CD4-positive, alpha-beta T cell (primary cell): ENCODE measurements around the gene EIF5. TPM values are rescaled to one million over a fixed set of nuclear protein-coding genes. Genes with fewer than 3 reads are reported as not detected.

Experiments
- ATAC-seq: fragments of 200-7000 bp; cut with Tn5 transposase; one replicate; pipeline ENCODE4 v1.10.0; 2022; ENCODE audit warnings: mild to moderate bottlenecking; ENCODE audit not compliant: poor library complexity
- CTCF ChIA-PET: fragments of 350-600 bp; sonication (Branson Sonifier 250); formaldehyde crosslinking; loops from one replicate; lab custom pipeline; 2021; ENCODE audit warnings: antibody characterized with exemption, inconsistent platforms; lab: Charles Lee
- POLR2A ChIA-PET: fragments of 350-600 bp; sonication (Branson Sonifier 250); formaldehyde crosslinking; loops from one replicate; lab custom pipeline; 2021; ENCODE audit warnings: antibody characterized with exemption, inconsistent platforms; lab: Charles Lee
- DNase-seq, 14 experiments: peaks; one replicate each; pipeline ENCODE4 v3.0.0-alpha.2; 2013 to 2020; ENCODE audit warnings: mixed read lengths in 2 of 14
- H3K27ac ChIP-seq, 2 donors: one replicate each; pipeline versions ENCODE4 v1.5.1 to v1.7.0; 2013; ENCODE audit warnings: low read length in 2 of 2, low read depth in 1 of 2, mild to moderate bottlenecking in 1 of 2
- H3K27me3 ChIP-seq, 2 experiments: 1 replicate in 1 of 2; 2 replicates in 1 of 2; pipeline versions ENCODE4 v1.6.1 to v1.7.0; 2013; ENCODE audit warnings: low read length in 2 of 2, control low read depth in 1 of 2, mild to moderate bottlenecking in 1 of 2, moderate library complexity in 1 of 2; ENCODE audit not compliant: insufficient read depth in 2 of 2, control insufficient read depth in 1 of 2
- H3K36me3 ChIP-seq: one replicate; pipeline ENCODE4 v1.6.1; 2013; ENCODE audit warnings: low read length, control low read depth; ENCODE audit not compliant: insufficient read depth
- H3K4me1 ChIP-seq: one replicate; pipeline ENCODE4 v1.6.1; 2013; ENCODE audit warnings: low read length, control low read depth; ENCODE audit not compliant: insufficient read depth
- H3K4me3 ChIP-seq: one replicate; pipeline ENCODE4 v1.5.1; 2013; ENCODE audit warnings: mild to moderate bottlenecking, low read length, moderate library complexity
- H3K9me3 ChIP-seq, 2 experiments: 1 replicate in 1 of 2; 2 replicates in 1 of 2; pipeline versions ENCODE4 v1.6.1 to v1.7.0; 2013; ENCODE audit warnings: low read length in 2 of 2, mild to moderate bottlenecking in 2 of 2, control low read depth in 1 of 2, moderate library complexity in 1 of 2; ENCODE audit not compliant: control insufficient read depth in 1 of 2, insufficient read depth in 1 of 2
- H3K27ac Mint-ChIP-seq: one replicate; pipeline ENCODE4 v1.8.0; 2020; ENCODE audit warnings: mixed read lengths
- H3K27me3 Mint-ChIP-seq: one replicate; pipeline ENCODE4 v1.8.0; 2021; ENCODE audit warnings: mixed read lengths
- H3K36me3 Mint-ChIP-seq: one replicate; pipeline ENCODE4 v1.8.0; 2021; ENCODE audit warnings: low read depth, mixed read lengths
- H3K4me1 Mint-ChIP-seq: one replicate; pipeline ENCODE4 v1.8.0; 2021; ENCODE audit warnings: low read depth, mixed read lengths
- H3K4me3 Mint-ChIP-seq: one replicate; pipeline ENCODE4 v1.8.0; 2020; ENCODE audit warnings: mild to moderate bottlenecking, mixed read lengths
- H3K9me3 Mint-ChIP-seq: one replicate; pipeline ENCODE4 v1.8.0; 2020; ENCODE audit warnings: mixed read lengths
- intact Hi-C, 2 experiments: fragments of 100-400 bp; cut with DNase I in 1 of 2; cut with micrococcal nuclease in 1 of 2; formaldehyde crosslinking; loops; one replicate each; pipeline versions ENCODE4 v1.15.1 to v1.9.0; 2023 to 2025; cut with DNase I, micrococcal nuclease
- polyA plus RNA-seq, 2 donors: library from polyadenylated mRNA; unstranded; fragments of 120-200 nt; gene quantifications; one replicate each; pipeline ENCODE4 v1.2.1, GENCODE V29; 2013
- total RNA-seq, 174 experiments: library from RNA in 2 of 174; stranded (reverse) in 2 of 174; gene quantifications; one replicate each; pipeline ENCODE4 v1.2.3 and lab custom pipeline; 2021 to 2026
- TF ChIP-seq, protein P1 (sequence below): fragments of 200-600 bp; IDR thresholded peaks from one replicate; pipeline ENCODE4 v1.8.0; 2022; ENCODE audit warnings: antibody characterized with exemption, mild to moderate bottlenecking

EIF5 gene
- total RNA-seq, result 100 to 1,000 TPM; 658 TPM
- polyA plus RNA-seq (2013, experiment 1 of 2), result 58.8 TPM
- 192 TPM for polyA plus RNA-seq (2013, experiment 2 of 2)
- 281 to 1,289 (median 404) reads per million in 172 experiments for total RNA-seq (lab: John Stamatoyannopoulos, UW)

DNA sequence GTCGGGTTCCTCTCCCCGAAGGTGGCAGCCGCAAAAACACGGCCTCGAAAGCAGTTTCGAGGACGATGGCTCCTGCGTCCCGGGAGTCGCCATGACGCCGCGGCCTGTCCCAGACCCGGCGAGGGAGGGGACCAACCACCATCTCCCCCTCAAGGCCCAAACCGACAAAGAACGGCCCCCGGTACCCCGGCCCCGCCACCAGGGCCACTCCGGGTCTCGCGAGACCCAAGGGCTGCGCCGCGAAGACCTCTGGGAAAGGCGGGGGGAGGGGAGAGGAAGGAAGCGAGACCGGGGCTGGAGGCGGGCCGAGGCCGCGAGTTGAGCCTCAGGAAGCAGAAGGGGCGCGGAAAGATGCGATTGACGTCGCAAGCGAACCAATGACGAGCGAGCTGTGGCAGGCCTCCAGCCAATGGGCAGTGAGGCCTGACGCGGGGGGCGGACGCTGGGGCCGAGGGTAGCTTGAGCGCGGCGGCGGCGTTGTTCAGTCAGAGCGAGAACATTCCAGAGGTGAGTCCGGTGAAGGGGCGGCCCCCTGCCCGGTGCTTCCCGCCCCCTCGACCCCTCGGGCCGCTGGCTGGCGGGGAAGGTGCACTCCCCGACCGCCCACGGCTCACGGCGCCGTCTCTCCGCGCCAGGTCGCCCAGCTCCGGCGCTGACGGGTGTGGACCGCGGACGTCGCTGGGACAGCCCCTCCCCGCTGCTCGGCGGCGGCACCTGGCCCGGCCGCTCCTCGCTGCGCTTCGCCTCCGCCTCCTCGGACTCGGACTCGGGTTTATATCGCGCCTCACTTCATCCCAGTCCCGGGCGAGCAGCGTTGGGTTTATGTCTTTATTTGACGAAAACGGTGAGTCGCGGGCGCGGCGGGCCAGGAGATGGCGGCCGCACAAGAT is at the start of gene EIF5:
TSS of gene EIF5 (plus strand) at position 484 of the 890 bp plus-strand sequence. CDS start 1,624 bp downstream, outside the sequence.
- peaks cover 4% of the 10 kb centered on the region for H3K27me3 Mint-ChIP-seq
- TF ChIP-seq, protein P1, sequence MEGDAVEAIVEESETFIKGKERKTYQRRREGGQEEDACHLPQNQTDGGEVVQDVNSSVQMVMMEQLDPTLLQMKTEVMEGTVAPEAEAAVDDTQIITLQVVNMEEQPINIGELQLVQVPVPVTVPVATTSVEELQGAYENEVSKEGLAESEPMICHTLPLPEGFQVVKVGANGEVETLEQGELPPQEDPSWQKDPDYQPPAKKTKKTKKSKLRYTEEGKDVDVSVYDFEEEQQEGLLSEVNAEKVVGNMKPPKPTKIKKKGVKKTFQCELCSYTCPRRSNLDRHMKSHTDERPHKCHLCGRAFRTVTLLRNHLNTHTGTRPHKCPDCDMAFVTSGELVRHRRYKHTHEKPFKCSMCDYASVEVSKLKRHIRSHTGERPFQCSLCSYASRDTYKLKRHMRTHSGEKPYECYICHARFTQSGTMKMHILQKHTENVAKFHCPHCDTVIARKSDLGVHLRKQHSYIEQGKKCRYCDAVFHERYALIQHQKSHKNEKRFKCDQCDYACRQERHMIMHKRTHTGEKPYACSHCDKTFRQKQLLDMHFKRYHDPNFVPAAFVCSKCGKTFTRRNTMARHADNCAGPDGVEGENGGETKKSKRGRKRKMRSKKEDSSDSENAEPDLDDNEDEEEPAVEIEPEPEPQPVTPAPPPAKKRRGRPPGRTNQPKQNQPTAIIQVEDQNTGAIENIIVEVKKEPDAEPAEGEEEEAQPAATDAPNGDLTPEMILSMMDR, result no peak
- H3K36me3 ChIP-seq, result peaks cover 39% of the 10 kb centered on the region
- peak within 1 kb of the TSS; percentile 86 for H3K4me3 ChIP-seq
- peak within 1 kb of the TSS; percentile 100 for H3K27ac Mint-ChIP-seq
- peaks cover 49% of the 10 kb centered on the region for H3K36me3 Mint-ChIP-seq
- H3K4me3 Mint-ChIP-seq, result peak within 1 kb of the TSS; percentile 100
- H3K4me1 ChIP-seq, result peaks cover 29% of the 10 kb centered on the region
- ChIA-PET POLR2A (interaction anchor here (0.7 to 3.7 kb wide), 17 partner anchors 9 to 1966 kb away, joined by 3 to 51 read pairs (median 4); partner anchors contain the start of genes BAG5, MARK3 and XRCC3), CTCF (interaction anchor here (0.6 to 3.3 kb wide), 6 partner anchors 41 to 57 kb away, joined by 3 to 14 read pairs (median 3); partner anchors contain the start of gene MARK3)
- H3K9me3 ChIP-seq, result no peaks in the 10 kb centered on the region
- intact Hi-C loops, result loop anchor here in 1 of 2 experiments (1.0 to 10.0 kb wide), 6 partner anchors 51 to 1032 kb away; partner anchors contain the start of genes BAG5, CINP, COA8 and MARK3
- DNase-seq (peak; percentile 96 to 100 (median 98)), ATAC-seq (peak; percentile 85)
- peaks cover 53% of the 10 kb centered on the region for H3K4me1 Mint-ChIP-seq
- H3K27ac ChIP-seq, result peak within 1 kb of the TSS; percentile 97 to 99
- no peaks in the 10 kb centered on the region for H3K9me3 Mint-ChIP-seq
- H3K27me3 ChIP-seq, result no peaks in the 10 kb centered on the region

DNA sequence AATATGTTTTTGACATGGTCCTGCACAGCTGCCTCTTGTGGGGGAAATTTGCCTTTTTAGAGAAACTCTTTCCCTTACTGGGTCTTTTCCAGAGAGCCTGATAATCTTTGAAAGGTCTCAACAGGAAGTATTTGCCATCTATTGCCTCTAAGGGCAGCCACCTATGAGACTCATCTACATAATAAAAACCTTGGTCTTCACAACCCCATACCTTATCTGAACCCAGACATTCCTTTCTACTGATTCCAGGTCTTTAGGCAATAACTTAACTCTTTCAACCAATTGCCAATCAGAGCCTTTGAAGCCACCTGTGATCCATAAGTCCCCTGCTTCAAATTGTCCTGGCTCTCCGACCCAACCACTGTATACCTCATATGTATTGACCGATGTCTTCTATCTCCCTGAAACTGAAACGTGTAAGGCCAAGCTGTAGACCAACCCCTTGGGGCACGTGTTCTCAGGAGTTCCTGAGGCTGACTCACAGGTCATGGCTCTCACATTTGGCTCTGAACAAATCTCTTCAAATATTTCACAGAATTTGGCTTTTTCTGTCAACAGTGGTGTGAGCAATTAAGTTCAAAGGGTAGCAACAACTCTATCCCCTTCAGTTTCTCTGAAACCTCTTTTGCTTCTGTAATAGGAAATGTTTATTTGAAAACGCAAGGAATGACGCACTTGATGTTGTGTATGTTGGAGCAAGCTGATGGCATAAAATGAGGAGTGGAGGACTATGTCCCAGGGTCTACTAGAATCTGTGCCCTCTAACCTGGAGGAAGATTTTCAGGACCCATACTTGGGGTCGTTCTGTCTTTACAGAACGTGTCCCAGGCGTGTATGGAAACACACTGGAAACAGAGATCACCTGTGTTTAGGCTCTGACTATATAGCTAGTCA is 49.2 kb upstream of the EIF5 start:
- no peak for DNase-seq
- Histone ChIP-seq H3K27me3 (peaks cover 19 to 39% of the 10 kb centered on the region in 2 experiments), H3K36me3 (no peaks in the 10 kb centered on the region), H3K27ac (no peak overlapping the region), H3K4me1 (peaks cover under 1% of the 10 kb centered on the region), H3K4me3 (no peak overlapping the region), H3K9me3 (peaks cover 0 to 4% of the 10 kb centered on the region in 2 experiments)
- Mint-ChIP-seq H3K4me1 (peaks cover under 1% of the 10 kb centered on the region), H3K27me3 (peaks cover 71% of the 10 kb centered on the region), H3K27ac (no peak overlapping the region), H3K36me3 (no peaks in the 10 kb centered on the region), H3K4me3 (no peak overlapping the region), H3K9me3 (no peaks in the 10 kb centered on the region)
- no peak for ATAC-seq
- ChIA-PET POLR2A (no interaction called here), CTCF (no interaction called here)
- intact Hi-C loops, result no loop called here
- TF ChIP-seq, protein P1, result no peak

DNA sequence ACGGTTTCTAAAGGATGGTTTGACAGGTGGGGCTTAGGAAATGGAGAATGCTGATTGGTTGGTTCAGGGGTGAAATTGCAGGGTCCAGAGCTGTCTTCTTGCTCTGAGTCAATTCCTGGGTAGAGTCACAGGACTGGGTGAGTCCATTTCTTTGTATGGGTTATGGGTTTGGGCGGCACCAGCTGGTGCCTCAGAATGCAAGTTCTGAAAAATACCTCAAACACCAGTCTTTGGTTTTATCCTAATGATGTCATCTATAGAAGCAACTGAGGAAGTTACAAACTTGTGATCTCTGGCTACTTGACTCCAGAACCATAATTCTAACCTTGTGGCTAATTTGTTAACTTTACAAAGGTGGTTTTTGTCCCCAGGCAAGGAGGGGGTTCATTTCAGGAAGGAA is 47.6 kb upstream of the EIF5 start:
- ATAC-seq, result no peak
- POLR2A ChIA-PET, result no interaction called here

More for the DNA sequence above, 47.6 kb upstream of the EIF5 start:
- Histone ChIP-seq H3K27ac (no peak overlapping the region), H3K27me3 (peaks cover 8 to 23% of the 10 kb centered on the region in 2 experiments), H3K4me1 (no peaks in the 10 kb centered on the region), H3K9me3 (peaks cover 0 to 4% of the 10 kb centered on the region in 2 experiments), H3K36me3 (no peaks in the 10 kb centered on the region), H3K4me3 (no peak overlapping the region)
- CTCF ChIA-PET, result no interaction called here
- intact Hi-C loops, result no loop called here
- no peak overlapping the region for H3K4me3 Mint-ChIP-seq
- no peaks in the 10 kb centered on the region for H3K9me3 Mint-ChIP-seq
- peaks cover 61% of the 10 kb centered on the region for H3K27me3 Mint-ChIP-seq
- TF ChIP-seq, protein P1, result no peak
- no peaks in the 10 kb centered on the region for H3K36me3 Mint-ChIP-seq
- no peak for DNase-seq
- H3K4me1 Mint-ChIP-seq, result no peaks in the 10 kb centered on the region
- H3K27ac Mint-ChIP-seq, result no peak overlapping the region
